ENCODE data around the gene PTH1R.

The PTH1R gene

DNA sequence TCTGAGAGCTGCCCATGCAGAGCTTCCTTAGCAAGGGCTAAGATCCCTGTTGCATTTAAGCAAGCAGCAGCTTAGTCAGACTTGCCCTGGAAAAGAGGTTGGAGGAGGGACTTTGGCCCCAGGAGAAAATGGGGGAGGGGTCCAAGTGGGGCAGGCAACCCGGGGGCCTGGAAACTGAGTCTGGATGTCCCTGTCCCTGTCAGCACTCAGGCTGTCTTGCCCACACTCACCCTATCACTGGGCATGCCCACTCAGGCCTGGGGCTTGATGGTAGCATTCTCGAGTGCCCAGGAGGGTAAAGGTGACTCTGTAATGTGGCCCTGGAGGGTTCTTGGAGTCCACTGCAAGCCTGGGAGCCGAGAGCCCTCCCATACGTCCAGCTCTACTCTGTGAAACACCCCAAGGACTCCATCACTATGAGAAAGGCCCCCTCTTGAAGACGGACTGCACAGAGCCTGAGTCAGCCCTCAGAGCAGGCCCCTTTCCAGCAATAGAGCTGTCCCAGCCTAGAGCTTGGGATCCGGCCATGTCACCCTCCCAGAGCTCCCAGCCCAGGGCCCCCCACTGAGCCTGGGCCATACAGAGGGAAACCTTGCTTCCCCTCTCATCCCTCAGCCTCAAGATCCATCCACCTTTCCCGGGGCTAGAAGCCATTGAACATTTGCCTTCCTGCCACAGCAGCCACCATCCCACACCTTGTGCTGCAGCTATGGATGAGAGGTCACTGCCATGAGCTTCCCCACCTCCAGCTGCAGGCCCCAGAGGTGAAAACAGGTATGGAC, 27.6 kb upstream of the PTH1R start:
- no peak for DNase-seq (ENCODE audit: low spot score)

GRCh38 chr3:46850468-46850779, 27.1 kb upstream of the PTH1R start:
- DNase-seq (ENCODE audit: low spot score), result no peak

DNA sequence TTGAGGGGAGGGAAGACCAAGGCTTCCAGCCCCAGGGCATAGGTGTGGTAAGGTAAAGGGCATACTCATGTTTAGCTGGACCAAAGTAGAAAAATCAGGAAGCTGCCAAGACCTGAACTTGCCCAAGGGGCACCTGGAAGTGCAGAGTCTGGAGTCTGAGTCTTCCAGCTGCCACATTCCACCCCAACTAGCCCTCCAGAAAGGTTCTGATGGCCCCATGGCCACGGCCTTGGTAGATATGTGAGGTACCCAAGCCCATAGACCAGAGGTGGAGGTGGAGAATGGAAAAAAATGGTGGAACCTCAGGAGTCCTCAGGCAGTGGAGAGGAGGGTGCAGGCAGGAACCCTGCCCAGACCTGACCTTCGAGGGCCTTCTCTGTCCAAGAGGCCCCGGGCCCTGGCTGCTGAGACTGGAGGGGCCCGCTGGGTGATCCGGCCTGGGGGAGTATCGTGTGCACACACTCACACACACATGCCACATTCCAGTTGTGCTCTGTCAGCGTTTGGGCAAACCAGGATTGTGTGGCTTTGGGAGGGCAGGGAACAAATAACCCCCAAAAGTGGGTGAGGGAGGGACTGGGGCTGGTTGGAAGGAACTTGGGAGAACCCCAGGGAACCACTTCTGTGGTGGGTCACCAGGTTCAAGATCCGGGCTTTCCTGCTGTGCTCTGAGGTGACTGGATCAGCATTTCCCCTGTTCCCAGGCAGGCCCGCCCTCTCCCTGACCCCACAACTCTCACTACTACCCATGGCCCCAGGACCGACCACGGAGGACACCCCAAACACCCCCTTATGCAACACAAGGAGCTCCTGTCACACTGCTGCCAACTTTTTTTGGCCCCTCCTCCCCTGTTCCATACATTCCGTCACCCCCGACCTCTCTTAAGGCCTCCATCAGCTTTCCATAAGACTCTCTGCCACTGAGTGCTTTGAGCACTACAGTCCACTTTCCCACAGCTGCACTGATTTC, 25.9 kb upstream of the PTH1R start:
- no peak for DNase-seq (ENCODE audit: low spot score)

GRCh38 chr3:46852334-46852720, 25.2 kb upstream of the PTH1R start:
- DNase-seq (ENCODE audit: low spot score), result no peak

DNA sequence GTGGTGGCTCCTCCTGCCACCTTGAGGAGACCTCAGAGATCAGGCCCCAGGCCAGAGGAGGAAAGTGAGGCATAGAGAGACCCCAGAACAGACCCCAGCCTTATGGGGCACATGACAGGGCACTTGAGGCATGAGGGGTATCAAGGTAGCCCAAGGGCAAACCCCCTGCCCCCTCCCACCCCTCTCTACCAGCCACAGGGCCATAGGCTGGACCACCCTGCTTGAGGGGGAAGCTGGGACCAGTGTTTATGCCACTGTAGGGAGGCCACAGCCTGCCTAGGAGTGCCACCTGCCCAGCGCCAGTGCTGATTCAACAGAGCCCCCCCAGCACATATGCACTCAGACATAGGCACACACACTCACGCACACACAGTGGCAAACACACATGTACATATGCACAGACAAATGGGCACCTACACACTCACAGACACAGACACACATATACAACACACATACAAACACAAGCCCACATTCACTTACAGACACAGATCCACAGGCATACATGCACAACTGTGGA, 24.6 kb upstream of the PTH1R start:
- no peak for DNase-seq (ENCODE audit: low spot score)

DNA sequence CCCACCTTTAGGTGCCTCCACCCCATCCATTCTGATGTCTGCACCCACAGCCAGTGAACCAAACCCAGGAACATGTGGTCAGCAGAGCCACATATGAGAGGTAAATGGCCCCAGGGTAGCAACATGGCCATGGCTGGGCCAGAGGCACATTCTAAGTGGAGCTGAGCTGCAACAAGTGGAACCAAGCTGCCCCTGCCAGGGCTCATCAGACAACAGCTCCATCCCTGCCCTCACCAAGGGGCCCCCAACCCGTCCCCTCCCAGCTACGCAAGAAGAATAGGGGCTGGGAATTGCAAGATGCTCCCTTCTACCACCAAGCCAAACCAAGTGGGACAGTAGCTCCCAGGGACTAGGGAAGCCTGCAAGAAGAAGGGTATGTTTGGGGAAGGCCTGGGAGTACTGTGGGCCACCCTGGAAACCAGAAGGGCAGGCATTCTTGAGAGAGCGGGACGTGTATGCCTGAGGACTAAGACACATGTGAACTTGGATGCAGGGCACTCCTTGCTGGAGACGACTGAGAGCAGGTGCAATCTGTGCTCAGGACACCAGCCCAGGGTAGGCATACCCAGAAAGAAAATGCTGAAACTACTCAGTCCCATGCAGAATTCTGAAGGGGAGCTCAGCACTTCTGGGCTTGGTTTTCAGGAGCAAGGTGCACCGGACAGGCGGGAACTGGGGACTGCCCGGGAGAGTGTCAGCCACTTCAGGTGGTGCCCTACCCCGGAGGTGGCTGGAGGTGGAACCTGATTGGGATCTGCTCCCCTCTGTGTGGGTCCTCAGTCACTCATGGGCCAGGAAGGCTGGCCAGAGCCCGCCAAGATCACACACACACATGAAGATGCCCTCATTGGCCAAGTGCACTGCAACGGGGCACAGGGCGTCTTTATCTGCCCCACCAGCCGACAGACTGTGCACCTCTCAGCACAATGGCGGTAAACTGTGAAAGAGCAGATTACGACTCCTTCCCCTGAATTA, 23.8 kb upstream of the PTH1R start:
- DNase-seq (ENCODE audit: low spot score), result no peak

DNA sequence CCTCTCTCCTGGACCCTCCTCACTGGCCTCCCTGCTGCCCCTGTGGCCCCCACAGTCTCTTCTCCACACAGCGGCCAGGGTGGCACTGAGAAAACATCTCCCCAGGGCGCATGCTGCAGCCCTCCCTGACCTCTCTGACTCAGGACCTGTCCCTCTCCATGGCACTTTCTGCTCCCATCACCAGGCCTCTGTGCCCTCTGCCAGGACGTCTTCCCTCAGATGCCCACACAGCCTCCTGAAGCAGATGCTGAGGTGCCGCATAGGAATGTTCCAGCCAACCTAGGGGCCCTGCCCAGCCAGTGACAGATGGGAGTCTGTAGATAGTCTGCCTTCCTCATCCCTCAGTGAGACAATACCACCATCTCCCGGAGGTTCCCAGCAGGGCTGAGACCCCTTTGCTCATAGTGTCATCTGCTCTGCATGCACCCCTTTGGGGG, 22.9 kb upstream of the PTH1R start:
- DNase-seq (ENCODE audit: low spot score), result no peak

DNA sequence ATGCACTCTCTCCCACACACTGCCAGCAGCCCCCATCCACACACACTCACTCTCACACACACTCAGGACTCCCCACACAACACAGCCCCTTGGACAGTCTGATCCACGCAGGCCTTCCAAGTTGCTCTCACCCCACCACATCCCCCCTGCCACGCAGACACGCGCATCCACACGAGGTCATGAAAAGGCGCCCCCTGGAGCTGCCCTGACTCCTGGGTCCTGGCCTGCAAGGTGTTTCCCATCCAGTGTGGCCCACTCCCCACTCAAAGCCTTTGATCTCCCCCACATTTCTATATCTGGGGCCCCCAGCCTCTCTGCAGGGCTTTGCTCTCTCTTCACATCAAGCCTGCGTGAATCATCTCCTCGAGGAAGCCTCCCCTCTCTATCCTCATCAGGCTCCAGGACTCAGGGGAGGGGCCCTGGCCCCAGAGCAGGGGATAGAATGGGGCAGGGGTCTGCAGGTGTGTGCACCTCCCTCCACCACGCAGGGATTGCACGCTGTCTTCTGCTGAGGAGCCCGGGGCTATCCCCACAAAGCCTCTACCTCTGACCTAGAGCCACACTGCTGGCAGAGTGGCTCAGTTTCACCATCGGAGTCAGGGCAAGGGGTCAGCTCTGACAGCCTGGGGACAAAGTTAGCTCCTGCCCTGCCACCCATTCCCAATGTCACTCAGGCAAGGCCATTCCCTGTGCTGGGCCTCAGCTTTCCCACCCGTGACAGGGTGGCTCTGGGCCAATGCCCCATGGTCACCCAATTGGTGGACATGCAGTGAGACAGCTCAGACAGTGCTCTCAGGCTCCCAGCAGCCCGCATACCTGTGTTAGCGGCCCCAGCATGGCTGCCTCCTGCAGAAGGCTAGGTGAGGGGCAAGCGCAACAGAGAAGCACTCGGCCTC, 20.7 kb upstream of the PTH1R start:
- DNase-seq (ENCODE audit: low spot score), result no peak

- DNase-seq (ENCODE audit: low spot score), result no peak
Observed at GRCh38 chr3:46857485-46858341, 19.8 kb upstream of the PTH1R start.

GRCh38 chr3:46858456-46858855, 19.1 kb upstream of the PTH1R start:
- no peak for DNase-seq (ENCODE audit: low spot score)

GRCh38 chr3:46859001-46859710, 18.4 kb upstream of the PTH1R start:
- DNase-seq (ENCODE audit: low spot score), result no peak

DNA sequence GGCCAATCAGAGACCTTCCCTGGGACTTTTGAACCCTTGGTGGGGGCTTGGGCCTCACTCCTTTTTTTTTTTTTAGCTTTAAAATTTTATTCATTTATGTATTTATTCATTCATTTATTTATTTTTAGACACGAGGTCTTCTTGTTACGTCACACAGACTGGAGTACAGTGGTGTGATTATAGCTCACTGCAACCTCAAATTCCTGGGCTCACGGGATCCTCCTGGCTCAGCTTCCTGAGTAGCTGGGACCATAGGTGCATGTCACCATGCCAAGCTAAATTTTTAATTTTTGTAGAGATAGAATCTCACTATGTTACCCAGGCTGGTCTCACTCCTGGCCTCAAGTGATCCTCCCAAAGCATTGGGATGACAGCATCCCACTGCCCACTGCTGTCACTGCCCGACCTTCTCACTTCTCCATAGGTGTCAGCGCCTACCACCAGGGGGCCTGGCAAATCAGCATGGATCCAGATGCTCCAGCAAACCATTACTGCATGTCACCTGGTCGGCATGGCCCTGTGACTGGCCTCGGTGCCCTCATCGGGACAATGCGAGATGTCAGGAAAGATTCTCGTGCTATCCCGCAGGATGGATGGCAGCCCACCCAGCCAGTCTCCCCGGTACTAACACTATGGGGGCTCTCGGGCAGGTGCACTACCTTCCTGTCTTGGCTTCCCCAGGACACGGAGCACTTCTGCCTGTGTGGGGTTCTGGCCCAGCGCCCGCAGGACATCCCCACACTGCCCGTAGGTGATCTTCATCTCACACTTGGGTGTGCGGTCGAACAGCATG, 17.3 kb upstream of the PTH1R start:
- no peak for DNase-seq (ENCODE audit: low spot score)

GRCh38 chr3:46860810-46861604, 16.5 kb upstream of the PTH1R start:
- no peak for DNase-seq (ENCODE audit: low spot score)

DNA sequence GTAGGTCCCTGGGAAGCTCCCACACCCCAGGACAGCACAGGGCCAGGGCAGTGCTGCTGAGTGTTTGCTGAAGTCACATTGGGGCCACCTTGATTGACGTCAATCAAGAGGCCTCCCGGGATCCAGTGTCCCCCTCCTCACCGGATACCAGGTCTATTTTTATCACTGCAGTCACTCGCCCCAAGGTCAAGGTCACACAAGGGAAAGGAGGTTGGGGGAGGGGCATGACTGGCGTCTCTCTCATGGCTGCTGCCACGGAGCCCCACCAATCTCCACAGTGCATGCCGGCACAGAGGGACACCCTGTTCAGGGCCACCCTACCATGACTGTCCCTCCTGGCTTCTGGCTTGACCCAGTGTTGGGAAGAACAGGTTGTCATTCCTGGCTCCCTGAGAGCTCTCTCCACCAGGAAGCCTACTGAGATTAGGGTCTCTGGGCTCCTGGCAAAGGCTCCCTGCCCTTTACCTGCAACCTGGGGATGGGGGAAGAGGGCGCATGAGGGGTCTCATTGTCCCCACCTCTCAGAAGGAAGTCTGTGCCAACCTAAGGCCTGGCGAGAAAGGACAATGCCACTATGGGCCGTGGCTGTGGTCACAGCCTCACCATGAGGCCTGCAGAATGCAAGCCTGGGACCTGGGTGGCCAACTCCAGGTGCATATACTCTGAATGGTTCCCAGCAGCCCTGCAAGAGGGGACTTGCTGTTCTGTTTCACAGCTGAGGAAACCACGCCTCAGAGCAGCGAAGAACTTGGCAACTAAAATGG, 15.7 kb upstream of the PTH1R start:
- DNase-seq (ENCODE audit: low spot score), result no peak

DNA sequence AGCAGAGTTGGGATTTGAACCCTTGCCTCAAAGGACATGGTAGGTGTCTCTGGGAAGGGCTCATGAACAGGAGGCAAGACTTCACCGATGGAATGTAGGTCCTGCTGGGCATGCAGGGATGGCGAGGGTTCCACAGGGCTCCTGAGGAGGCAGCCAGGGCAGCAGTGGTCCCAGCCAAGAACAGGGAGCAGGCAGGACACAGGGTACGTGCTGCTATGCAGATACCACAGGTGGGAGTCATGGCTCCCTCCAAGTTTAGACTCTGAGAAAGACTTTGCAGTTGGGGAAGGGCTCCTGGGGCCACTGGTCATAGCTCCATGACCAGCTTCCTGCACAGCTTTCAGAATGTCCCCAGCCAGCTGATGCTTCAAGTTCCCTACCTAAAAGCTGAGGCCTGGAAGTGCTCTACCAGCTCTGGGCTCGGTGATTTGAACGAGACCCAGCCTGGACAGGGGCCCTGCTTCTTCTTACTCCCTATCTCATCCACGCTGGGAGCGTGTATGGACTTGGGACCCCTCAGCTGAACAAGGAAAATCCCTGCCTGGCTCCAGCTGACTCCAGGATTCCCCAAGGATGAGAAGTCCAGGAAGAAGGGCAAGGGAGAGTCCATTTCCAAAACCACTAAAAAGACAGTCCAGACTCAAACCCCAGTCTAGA, 15.0 kb upstream of the PTH1R start:
- no peak for DNase-seq (ENCODE audit: low spot score)

- DNase-seq (ENCODE audit: low spot score), result no peak
Observed at GRCh38 chr3:46863261-46863782, 14.2 kb upstream of the PTH1R start, which contains the start of gene MYL3. Gene MYL3, minus strand, starts transcription at chr3:46863444. Its CDS starts 54 bp downstream, at chr3:46863390.

All from hematopoietic multipotent progenitor cell treated with erythropoietin and hydrocortisone succinate and interleukin-3 and kit ligand, for 17 days (in vitro differentiated cells).